Lower lobe of right lung (tissue), 2 donors: ENCODE measurements around the gene EFCAB6. TPM values are rescaled to one million over a fixed set of nuclear protein-coding genes. Genes with fewer than 3 reads are reported as not detected.

Source experiments
- ATAC-seq, 2 donors: fragments of 200-7000 bp; cut with Tn5 transposase; one replicate each; pipeline ENCODE4 v1.9.1; 2020 to 2022; ENCODE audit warnings: mild to moderate bottlenecking in 2 of 2, moderate library complexity in 2 of 2
- DNase-seq: peaks from one replicate; pipeline ENCODE4 v3.0.0-alpha.2; 2020
- H3K27ac ChIP-seq: fragments of 200-600 bp; one replicate; pipeline ENCODE4 v1.8.0; 2022
- H3K27me3 ChIP-seq: fragments of 200-600 bp; one replicate; pipeline ENCODE4 v1.8.0; 2022; ENCODE audit warnings: low read depth
- H3K36me3 ChIP-seq: fragments of 200-600 bp; one replicate; pipeline ENCODE4 v1.8.0; 2022; ENCODE audit warnings: mild to moderate bottlenecking
- H3K4me1 ChIP-seq: fragments of 200-600 bp; one replicate; pipeline ENCODE4 v1.8.0; 2022
- H3K4me3 ChIP-seq: fragments of 200-600 bp; one replicate; pipeline ENCODE4 v1.8.0; 2022; ENCODE audit warnings: mild to moderate bottlenecking
- H3K9me3 ChIP-seq: fragments of 200-600 bp; one replicate; pipeline ENCODE4 v1.8.0; 2022
- intact Hi-C: fragments of 100-400 bp; cut with DNase I; formaldehyde crosslinking; loops from one replicate; pipeline ENCODE4 v1.11.0; 2022
- total RNA-seq: library from RNA; stranded (reverse); fragmentation: NEBNext Ultra II Directional; extraction: Animal tissue kit (Norgen Biotek cat#: 25700); gene quantifications from one replicate; pipeline ENCODE4 v1.2.1, GENCODE V29; 2021
- TF ChIP-seq, protein P1 (sequence below): fragments of 200-600 bp; IDR thresholded peaks from one replicate; pipeline ENCODE4 v1.8.0; 2022; ENCODE audit warnings: antibody characterized with exemption, mild to moderate bottlenecking
- donor health status: DM: no; HTN: yes; CAD: no; lungs with severe emphysema.

The EFCAB6 gene
- total RNA-seq, 1 donor from 2014 or later, result 5.8 TPM

DNA sequence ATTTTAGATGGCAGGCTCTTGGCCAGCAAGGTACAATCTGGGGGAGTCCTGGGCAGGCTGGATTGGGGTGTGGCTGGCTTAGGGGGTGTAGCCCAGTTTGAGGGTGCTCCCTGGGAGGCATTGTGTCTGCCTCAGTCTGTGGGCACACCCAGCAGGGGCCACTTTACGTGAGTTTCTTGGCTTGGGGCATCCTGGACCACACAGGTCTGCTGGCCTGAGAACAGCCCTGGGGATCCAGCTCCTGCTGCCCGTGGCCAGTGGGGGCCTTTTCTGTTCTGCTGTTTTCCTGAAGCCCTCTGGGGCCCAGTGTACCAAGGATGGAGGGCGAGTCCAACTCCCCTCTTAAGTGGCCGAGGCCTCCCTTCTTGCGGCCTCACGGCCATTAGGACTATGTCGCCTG is 328.4 kb downstream of the EFCAB6 start:
- Histone ChIP-seq H3K36me3 (no peaks in the 10 kb centered on the region), H3K4me1 (no peaks in the 10 kb centered on the region), H3K9me3 (no peaks in the 10 kb centered on the region), H3K4me3 (no peak overlapping the region), H3K27me3 (peaks cover 30% of the 10 kb centered on the region), H3K27ac (no peak overlapping the region)
- intact Hi-C loops, result no loop called here
- TF ChIP-seq, protein P1, sequence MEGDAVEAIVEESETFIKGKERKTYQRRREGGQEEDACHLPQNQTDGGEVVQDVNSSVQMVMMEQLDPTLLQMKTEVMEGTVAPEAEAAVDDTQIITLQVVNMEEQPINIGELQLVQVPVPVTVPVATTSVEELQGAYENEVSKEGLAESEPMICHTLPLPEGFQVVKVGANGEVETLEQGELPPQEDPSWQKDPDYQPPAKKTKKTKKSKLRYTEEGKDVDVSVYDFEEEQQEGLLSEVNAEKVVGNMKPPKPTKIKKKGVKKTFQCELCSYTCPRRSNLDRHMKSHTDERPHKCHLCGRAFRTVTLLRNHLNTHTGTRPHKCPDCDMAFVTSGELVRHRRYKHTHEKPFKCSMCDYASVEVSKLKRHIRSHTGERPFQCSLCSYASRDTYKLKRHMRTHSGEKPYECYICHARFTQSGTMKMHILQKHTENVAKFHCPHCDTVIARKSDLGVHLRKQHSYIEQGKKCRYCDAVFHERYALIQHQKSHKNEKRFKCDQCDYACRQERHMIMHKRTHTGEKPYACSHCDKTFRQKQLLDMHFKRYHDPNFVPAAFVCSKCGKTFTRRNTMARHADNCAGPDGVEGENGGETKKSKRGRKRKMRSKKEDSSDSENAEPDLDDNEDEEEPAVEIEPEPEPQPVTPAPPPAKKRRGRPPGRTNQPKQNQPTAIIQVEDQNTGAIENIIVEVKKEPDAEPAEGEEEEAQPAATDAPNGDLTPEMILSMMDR, result no peak
- ATAC-seq (no peak), DNase-seq (no peak)

DNA sequence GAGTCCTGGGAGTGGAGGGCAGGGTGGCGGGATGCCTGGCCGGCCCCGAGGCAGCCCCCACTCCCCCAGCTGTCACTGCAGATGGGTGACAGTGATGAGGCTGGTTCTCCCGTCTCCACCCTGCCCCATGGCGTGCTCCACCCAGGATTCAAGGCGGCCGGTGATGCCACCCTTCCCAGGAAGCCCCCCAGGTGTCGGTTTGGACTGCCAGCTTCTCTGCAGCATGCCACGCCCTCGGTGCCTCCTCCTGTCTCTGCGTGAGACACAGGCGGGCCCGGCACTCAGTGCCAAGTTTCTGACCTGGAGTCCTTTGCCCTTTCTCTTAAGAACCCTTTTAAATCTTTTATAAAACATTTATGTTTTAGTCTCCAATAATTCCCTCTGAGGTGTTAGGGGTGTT is 328.8 kb downstream of the EFCAB6 start:
- Histone ChIP-seq H3K27ac (no peak overlapping the region), H3K36me3 (no peaks in the 10 kb centered on the region), H3K27me3 (peaks cover 28% of the 10 kb centered on the region), H3K9me3 (no peaks in the 10 kb centered on the region), H3K4me3 (no peak overlapping the region), H3K4me1 (no peaks in the 10 kb centered on the region)
- DNase-seq, result no peak
- no peak for ATAC-seq
- intact Hi-C loops, result no loop called here
- TF ChIP-seq, protein P1, result no peak

DNA sequence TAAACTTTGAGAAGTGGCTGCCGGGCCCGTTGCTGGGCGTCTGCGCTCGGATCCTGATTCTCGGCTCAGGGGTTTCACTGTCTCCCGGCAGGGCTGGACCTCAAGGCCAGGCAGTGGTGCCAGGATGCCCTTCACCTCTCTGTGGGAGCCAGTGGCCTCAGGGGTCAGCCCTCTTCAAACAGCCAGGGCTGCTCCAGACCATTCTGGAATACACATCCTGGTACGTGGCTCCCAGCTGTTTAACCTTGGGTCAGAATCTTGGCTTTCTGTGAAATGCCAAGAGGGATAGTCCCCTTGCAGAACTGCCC is 329.8 kb downstream of the EFCAB6 start:
- TF ChIP-seq, protein P1, result no peak
- DNase-seq, result no peak
- intact Hi-C loops, result no loop called here

DNA sequence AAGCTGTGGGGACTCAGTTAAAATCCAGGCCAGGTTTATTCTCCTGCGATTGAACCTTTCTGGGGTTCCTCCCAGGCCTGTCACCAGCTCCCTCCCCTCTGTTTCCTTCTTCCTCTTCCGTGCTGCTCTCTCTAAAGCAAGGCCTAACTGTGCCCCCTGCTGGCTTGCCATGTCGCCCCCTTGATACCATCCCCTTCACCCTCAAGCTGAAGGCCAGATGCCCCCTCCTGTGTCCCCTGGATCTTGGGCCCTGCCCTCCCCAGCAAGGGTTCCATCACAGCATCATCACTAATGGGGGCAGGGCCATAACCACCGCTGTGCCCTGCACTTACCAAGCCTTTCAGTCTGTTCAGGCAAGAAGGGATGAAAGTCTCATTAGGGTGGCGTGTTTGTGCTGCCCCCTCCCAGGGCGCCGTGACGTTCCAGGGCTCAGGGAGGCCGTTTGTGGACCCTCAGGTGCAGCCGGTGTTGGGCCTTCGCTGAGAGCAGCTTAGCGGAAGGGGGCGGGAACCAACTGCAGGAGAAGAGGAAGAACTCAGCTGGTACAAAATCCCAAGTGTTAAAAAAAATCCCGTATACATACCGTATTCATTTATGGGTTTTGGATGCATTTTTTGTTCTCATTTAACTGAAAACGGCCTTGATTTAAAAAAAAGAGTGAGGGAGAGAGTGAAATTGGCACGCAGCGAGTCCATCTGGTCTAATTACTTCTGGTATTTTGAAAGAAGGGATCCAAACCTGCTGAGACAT is 330.4 kb downstream of the EFCAB6 start:
- no peak for DNase-seq
- Histone ChIP-seq H3K9me3 (no peaks in the 10 kb centered on the region), H3K27ac (no peak overlapping the region), H3K4me1 (no peaks in the 10 kb centered on the region), H3K36me3 (no peaks in the 10 kb centered on the region), H3K4me3 (peak overlapping the region; percentile 19), H3K27me3 (peaks cover 16% of the 10 kb centered on the region)
- TF ChIP-seq, protein P1, result no peak
- ATAC-seq, result peak in 1 of 2 donors; percentile 25
- intact Hi-C loops, result no loop called here

More for the DNA sequence above, 329.8 kb downstream of the EFCAB6 start:
- Histone ChIP-seq H3K27ac (no peak overlapping the region), H3K4me1 (no peaks in the 10 kb centered on the region), H3K9me3 (no peaks in the 10 kb centered on the region), H3K27me3 (peaks cover 20% of the 10 kb centered on the region), H3K4me3 (no peak overlapping the region), H3K36me3 (no peaks in the 10 kb centered on the region)
- no peak for ATAC-seq

DNA sequence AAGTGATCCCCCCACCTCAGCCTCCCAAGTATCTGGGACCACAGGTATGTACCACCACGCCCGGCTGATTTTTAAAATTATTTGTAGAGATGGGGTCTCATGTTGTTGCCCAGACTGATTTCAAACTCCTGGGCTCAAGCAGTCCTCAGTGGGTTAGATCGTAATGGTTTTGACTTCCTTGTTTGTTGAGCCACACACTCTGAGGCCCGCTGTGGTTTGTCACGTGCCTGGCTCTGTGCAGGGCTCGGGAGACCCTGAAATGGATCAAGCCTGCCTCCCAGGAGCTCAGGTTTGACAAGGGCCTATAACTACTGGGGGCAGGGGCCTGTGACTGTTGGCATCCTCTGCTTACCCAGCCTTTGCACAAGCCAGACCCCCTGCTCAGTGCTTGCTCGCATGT is 332.1 kb downstream of the EFCAB6 start:
- no peak for DNase-seq
- intact Hi-C loops, result no loop called here

More for the DNA sequence above, 332.1 kb downstream of the EFCAB6 start:
- H3K9me3 ChIP-seq, result no peaks in the 10 kb centered on the region
- ATAC-seq, result no peak
- no peaks in the 10 kb centered on the region for H3K36me3 ChIP-seq
- H3K27ac ChIP-seq, result no peak overlapping the region
- H3K27me3 ChIP-seq, result peaks cover 4% of the 10 kb centered on the region
- TF ChIP-seq, protein P1, result no peak
- no peak overlapping the region for H3K4me3 ChIP-seq
- no peaks in the 10 kb centered on the region for H3K4me1 ChIP-seq
